ENCODE results near the gene LDLRAP1. TPM values are rescaled to one million over a fixed set of nuclear protein-coding genes. Genes with fewer than 3 reads are reported as not detected.
"Not testable (repeated sequence)": the region's sequence is repeated elsewhere in the genome, so short reads cannot be mapped to it uniquely, and the experiment has no call there.

LDLRAP1 gene
- total RNA-seq, 1 experiment from 2014 or later: 29.2 TPM

DNA sequence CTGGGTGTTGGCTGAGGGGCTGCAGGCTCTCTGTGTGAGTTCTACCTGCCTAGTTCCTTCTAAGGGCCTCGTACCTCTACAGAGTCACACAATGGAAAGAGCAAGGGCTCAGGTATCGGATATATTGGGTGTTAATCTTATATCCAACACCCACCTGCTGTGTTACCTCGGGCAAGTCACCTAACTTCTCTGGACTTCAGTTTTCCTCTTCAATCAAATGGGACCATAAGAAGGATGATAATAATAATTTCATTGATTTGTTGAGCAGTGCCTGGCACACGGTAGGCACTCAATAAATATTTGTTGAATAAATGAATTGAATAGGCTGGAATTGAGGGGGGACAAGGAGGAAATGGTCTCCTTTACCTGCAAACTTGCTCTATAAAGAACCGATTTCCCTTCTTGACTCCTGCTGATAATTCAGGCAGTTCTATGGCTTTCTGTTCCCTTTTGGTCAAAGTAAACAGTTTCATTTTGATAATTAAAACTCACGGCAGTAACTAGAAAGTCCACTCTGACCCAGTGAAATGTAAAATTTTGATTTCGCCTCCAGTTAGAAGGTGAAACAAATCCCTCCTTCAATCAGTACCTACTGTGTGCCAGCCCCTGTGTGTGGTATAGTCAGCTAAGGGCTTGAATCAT lies 56.7 kb downstream of the LDLRAP1 start:
- Histone ChIP-seq H3K4me2 (no peak overlapping the region), H3K36me3 (ENCODE audit: low read depth) (no peaks in the 10 kb centered on the region), H3K27ac (no peak overlapping the region), H3K27me3 (ENCODE audit: insufficient read depth, low read depth) (no peaks in the 10 kb centered on the region), H3K4me1 (replicated peaks; ENCODE audit: insufficient read depth) (no peaks in the 10 kb centered on the region), H4K20me1 (ENCODE audit: insufficient read depth) (no peaks in the 10 kb centered on the region), H2AFZ (no peak overlapping the region), H3F3A (ENCODE audit: insufficient read depth, low read depth) (no peaks in the 10 kb centered on the region), H3K9me2 (ENCODE audit: insufficient read depth) (no peaks in the 10 kb centered on the region), H3K79me2 (ENCODE audit: low read depth) (no peaks in the 10 kb centered on the region), H3K4me3 (no peak overlapping the region), H3K9me3 (ENCODE audit: insufficient read depth, low read depth) (no peaks in the 10 kb centered on the region)
- no TSS peak for BruUV-seq (replicated peaks)
- POLR2A ChIA-PET (ENCODE audit: unreplicated experiment): no interaction called here
- TF ChIP-seq EZH2 (IDR thresholded peaks at IDR 0.05; ENCODE audit: low read depth): no peak
- TF ChIP-seq, protein P1, sequence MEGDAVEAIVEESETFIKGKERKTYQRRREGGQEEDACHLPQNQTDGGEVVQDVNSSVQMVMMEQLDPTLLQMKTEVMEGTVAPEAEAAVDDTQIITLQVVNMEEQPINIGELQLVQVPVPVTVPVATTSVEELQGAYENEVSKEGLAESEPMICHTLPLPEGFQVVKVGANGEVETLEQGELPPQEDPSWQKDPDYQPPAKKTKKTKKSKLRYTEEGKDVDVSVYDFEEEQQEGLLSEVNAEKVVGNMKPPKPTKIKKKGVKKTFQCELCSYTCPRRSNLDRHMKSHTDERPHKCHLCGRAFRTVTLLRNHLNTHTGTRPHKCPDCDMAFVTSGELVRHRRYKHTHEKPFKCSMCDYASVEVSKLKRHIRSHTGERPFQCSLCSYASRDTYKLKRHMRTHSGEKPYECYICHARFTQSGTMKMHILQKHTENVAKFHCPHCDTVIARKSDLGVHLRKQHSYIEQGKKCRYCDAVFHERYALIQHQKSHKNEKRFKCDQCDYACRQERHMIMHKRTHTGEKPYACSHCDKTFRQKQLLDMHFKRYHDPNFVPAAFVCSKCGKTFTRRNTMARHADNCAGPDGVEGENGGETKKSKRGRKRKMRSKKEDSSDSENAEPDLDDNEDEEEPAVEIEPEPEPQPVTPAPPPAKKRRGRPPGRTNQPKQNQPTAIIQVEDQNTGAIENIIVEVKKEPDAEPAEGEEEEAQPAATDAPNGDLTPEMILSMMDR (conservative IDR thresholded peaks at IDR 0.05): no peak
- CTCF ChIA-PET: no interaction called here
- no peak for DNase-seq
- intact Hi-C loops (cut with micrococcal nuclease; ENCODE audit: unreplicated experiment): no loop called here

DNA sequence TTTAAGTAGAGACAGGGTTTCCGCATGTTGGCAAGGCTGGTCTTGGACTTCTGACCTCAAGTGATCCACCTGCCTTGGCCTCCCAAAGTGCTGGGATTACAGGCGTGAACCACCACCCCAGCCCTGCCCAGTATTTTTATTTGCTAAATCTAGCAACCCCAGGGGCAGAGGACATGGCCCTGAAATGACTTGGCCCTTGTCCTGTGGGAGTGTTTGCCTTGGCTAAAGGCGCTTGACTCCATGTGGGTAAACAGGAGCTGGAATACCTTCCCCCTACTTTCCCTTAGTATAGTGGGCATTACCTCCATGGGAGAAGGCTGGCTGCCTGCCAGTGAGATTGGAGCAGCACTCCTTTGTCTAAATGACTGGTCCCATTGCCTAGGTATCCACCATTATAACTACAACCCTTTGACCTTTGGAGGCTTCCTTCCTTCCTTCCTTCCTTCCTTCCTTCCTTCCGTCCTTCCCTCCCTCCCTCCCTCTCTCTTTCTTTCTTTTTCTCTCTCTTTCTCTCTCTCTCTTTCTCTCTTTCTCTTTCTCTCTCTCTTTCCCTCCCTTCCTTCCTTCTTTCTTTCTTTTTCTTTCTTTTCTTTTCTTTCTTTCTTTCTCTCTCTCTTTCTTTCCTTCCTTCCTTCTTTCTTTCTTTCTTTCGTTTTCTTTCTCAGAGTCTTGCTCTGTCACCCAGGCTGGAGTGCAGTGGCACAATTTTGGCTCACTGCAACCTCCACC lies 57.7 kb downstream of the LDLRAP1 start:
- H4K20me1 ChIP-seq (ENCODE audit: insufficient read depth); H3K9me3 ChIP-seq (ENCODE audit: insufficient read depth, low read depth); intact Hi-C loops (cut with micrococcal nuclease; ENCODE audit: unreplicated experiment); H3K4me1 ChIP-seq (replicated peaks; ENCODE audit: insufficient read depth); H3K9me2 ChIP-seq (ENCODE audit: insufficient read depth); POLR2A ChIA-PET (ENCODE audit: unreplicated experiment); H3K36me3 ChIP-seq (ENCODE audit: low read depth); H3K4me3 ChIP-seq; BruUV-seq (replicated peaks); H3K79me2 ChIP-seq (ENCODE audit: low read depth); H3F3A ChIP-seq (ENCODE audit: insufficient read depth, low read depth); CTCF ChIA-PET; DNase-seq; H2AFZ ChIP-seq; H3K4me2 ChIP-seq; H3K27ac ChIP-seq; H3K27me3 ChIP-seq (ENCODE audit: insufficient read depth, low read depth): not testable (repeated sequence)

DNA sequence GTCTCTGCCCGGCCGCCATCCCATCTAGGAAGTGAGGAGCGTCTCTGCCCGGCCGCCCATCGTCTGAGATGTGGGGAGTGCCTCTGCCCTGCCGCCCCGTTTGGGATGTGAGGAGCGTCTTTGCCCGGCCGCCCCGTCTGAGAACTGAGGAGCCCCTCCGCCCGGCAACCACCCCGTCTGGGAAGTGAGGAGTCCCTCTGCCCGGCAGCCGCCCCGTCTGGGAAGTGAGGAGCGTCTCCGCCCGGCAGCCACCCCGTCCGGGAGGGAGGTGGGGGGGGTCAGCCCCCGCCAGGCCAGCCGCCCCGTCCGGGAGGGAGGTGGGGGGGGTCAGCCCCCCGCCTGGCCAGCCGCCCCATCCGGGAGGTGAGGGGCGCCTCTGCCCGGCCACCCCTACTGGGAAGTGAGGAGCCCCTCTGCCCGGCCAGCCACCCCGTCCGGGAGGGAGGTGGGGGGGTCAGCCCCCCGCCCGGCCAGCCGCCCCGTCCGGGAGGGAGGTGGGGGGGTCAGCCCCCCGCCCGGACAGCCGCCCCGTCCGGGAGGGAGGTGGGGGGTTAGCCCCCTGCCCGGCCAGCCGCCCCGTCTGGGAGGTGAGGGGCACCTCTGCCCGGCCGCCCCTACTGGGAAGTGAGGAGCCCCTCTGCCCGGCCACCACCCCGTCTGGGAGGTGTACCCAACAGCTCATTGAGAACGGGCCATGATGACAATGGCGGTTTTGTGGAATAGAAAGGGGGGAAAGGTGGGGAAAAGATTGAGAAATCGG lies 60.6 kb downstream of the LDLRAP1 start:
- H3K4me1 ChIP-seq (replicated peaks; ENCODE audit: insufficient read depth); BruUV-seq (replicated peaks); H3K79me2 ChIP-seq (ENCODE audit: low read depth); H3K9me3 ChIP-seq (ENCODE audit: insufficient read depth, low read depth); DNase-seq; POLR2A ChIA-PET (ENCODE audit: unreplicated experiment); H3K27me3 ChIP-seq (ENCODE audit: insufficient read depth, low read depth); H2AFZ ChIP-seq; H3F3A ChIP-seq (ENCODE audit: insufficient read depth, low read depth); H3K4me2 ChIP-seq; intact Hi-C loops (cut with micrococcal nuclease; ENCODE audit: unreplicated experiment); H3K27ac ChIP-seq; H3K9me2 ChIP-seq (ENCODE audit: insufficient read depth); H3K4me3 ChIP-seq; H3K36me3 ChIP-seq (ENCODE audit: low read depth); CTCF ChIA-PET; H4K20me1 ChIP-seq (ENCODE audit: insufficient read depth): not testable (repeated sequence)

DNA sequence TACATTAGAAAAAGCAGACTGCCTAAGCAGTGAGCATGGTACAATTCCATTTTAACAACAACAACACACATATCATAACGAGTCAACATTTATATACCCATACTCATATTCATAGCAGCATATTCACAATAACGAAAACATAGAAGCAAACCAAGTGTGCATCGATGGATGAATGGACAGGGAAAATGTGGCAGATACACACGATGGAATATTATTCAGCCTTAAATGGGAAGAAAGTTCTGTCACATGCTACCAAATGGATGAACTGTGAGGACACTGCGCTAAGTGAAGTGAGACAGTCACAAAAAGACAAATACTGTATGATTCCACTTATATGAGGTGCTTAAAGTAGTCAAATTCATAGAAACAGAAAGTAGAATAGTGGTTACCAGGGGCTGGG lies 63.7 kb downstream of the LDLRAP1 start:
- no peak overlapping the region for H3K27ac ChIP-seq
- H3K27me3 ChIP-seq (ENCODE audit: insufficient read depth, low read depth): no peaks in the 10 kb centered on the region
- no peaks in the 10 kb centered on the region for H3K79me2 ChIP-seq (ENCODE audit: low read depth)
- no peaks in the 10 kb centered on the region for H3K9me3 ChIP-seq (ENCODE audit: insufficient read depth, low read depth)
- no TSS peak for BruUV-seq (replicated peaks)
- H2AFZ ChIP-seq: no peak overlapping the region
- TF ChIP-seq, protein P1 (conservative IDR thresholded peaks at IDR 0.05): no peak
- ChIA-PET CTCF (no interaction called here), POLR2A (ENCODE audit: unreplicated experiment) (no interaction called here)
- H3K4me3 ChIP-seq: no peak overlapping the region
- intact Hi-C loops (cut with micrococcal nuclease; ENCODE audit: unreplicated experiment): loop anchor here (5.0 kb wide), 1 partner anchor 35 kb away; no protein-coding TSS in a partner anchor
- no peak for DNase-seq
- no peaks in the 10 kb centered on the region for H3K9me2 ChIP-seq (ENCODE audit: insufficient read depth)
- no peaks in the 10 kb centered on the region for H3F3A ChIP-seq (ENCODE audit: insufficient read depth, low read depth)
- H3K36me3 ChIP-seq (ENCODE audit: low read depth): no peaks in the 10 kb centered on the region
- H3K4me2 ChIP-seq: no peak overlapping the region
- H4K20me1 ChIP-seq (ENCODE audit: insufficient read depth): no peaks in the 10 kb centered on the region
- peaks cover 5% of the 10 kb centered on the region; the same call in 1 of the 2 replicates for H3K4me1 ChIP-seq (replicated peaks; ENCODE audit: insufficient read depth)

Measured in PC-9 (cell line).